ENCODE data around the gene ZFHX3. TPM values are rescaled to one million over a fixed set of nuclear protein-coding genes. Genes with fewer than 3 reads are reported as not detected.

Gene ZFHX3
- total and polyA plus RNA-seq, 2 of the 8 experiments (the other 6 are each of a cell fraction or from before 2014, with no cell fraction given) = 0.08 to 0.99 TPM

GRCh38 chr16:72967941-72968340 lies 80.0 kb downstream of the ZFHX3 start (continued):
- no peak for TF ChIP-seq USF2 (IDR thresholded peaks at IDR 0.05; ENCODE audit: low read length)
